Endothelial cell of umbilical vein (primary cell): ENCODE measurements around the gene TRIM62.

Source experiments
- EZH2 ChIP-seq: IDR thresholded peaks from 2 replicates; pipeline ENCODE4 v1.6.1; 2012; ENCODE audit warnings: borderline replicate concordance, low read depth, mild to moderate bottlenecking, moderate library complexity, low read length, inconsistent platforms; ENCODE audit not compliant: severe bottlenecking
- GATA2 ChIP-seq: IDR thresholded peaks from 2 replicates; pipeline ENCODE4 v1.7.0; 2011; ENCODE audit warnings: low read depth, mild to moderate bottlenecking, moderate library complexity, mixed read lengths, low read length; ENCODE audit not compliant: insufficient read length, insufficient read depth
- POLR2AphosphoS5 ChIP-seq: IDR thresholded peaks from 2 replicates; pipeline ENCODE4 v1.6.1; 2012; ENCODE audit warnings: low read depth, mild to moderate bottlenecking, control low read depth, low read length, moderate library complexity; ENCODE audit not compliant: insufficient read depth
- TF ChIP-seq, protein P1 (sequence below), 2 donors: IDR thresholded peaks; 1 replicate in 1 of 2; 2 replicates in 1 of 2; pipeline ENCODE4 v1.5.1; 2011; ENCODE audit warnings: low read length in 2 of 2, mild to moderate bottlenecking in 2 of 2, moderate library complexity in 2 of 2, control low read depth in 1 of 2, inconsistent platforms in 1 of 2, low read depth in 1 of 2; ENCODE audit not compliant: insufficient read depth in 1 of 2; ENCODE audit errors: extremely low read depth in 1 of 2

DNA sequence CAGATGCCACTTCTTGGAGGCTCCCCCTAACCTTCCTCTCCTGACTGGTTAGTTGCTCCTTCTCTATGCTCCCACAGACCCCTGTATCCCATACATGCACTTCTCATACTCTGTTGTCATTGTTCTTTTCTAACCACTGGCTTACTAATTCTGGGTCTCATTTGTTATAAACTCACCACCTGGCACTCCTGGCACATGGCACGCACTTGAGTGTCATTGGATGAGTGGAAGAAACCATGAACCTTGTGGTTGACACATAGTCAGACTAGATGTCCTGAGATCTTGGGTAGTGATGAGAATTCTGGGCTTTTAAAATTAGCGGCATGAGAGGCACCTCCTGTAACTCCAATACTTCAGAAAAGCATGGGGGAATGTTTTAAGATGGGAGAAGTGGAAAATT is 49.3 kb downstream of the TRIM62 start:
- no peak for TF ChIP-seq EZH2
- TF ChIP-seq, protein P1, sequence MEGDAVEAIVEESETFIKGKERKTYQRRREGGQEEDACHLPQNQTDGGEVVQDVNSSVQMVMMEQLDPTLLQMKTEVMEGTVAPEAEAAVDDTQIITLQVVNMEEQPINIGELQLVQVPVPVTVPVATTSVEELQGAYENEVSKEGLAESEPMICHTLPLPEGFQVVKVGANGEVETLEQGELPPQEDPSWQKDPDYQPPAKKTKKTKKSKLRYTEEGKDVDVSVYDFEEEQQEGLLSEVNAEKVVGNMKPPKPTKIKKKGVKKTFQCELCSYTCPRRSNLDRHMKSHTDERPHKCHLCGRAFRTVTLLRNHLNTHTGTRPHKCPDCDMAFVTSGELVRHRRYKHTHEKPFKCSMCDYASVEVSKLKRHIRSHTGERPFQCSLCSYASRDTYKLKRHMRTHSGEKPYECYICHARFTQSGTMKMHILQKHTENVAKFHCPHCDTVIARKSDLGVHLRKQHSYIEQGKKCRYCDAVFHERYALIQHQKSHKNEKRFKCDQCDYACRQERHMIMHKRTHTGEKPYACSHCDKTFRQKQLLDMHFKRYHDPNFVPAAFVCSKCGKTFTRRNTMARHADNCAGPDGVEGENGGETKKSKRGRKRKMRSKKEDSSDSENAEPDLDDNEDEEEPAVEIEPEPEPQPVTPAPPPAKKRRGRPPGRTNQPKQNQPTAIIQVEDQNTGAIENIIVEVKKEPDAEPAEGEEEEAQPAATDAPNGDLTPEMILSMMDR (IDR thresholded peaks at IDR 0.05; ENCODE audit: extremely low read depth in 1 of 2, insufficient read depth in 1 of 2, low read depth in 1 of 2, low read length in 2 of 2): no peak
- no peak for TF ChIP-seq GATA2
- no peak for TF ChIP-seq POLR2AphosphoS5
